SJCRH30 (cell line): Measurements from ENCODE around the gene TBC1D32. TPM values are rescaled to one million over a fixed set of nuclear protein-coding genes. Genes with fewer than 3 reads are reported as not detected.
"Not testable (repeated sequence)": the region's sequence is repeated elsewhere in the genome, so short reads cannot be mapped to it uniquely, and the experiment has no call there.

Source experiments
- DNase-seq, 2 experiments: peaks; one replicate each; pipeline ENCODE4 v3.0.0-alpha.2; 2015 to 2020
- H3K27ac ChIP-seq: fragments of 250-450 bp; sonication (Bioruptor Pico); 2 replicates; pipeline ENCODE4 v1.5.1; 2020; ENCODE audit warnings: mild to moderate bottlenecking, moderate library complexity
- H3K27me3 ChIP-seq: fragments of 250-450 bp; sonication (Bioruptor Pico); 2 replicates; pipeline ENCODE4 v1.5.1; 2020; ENCODE audit warnings: mild to moderate bottlenecking, moderate library complexity
- H3K36me3 ChIP-seq: fragments of 250-450 bp; sonication (Bioruptor Pico); 2 replicates; pipeline ENCODE4 v1.5.1; 2020; ENCODE audit warnings: mild to moderate bottlenecking, moderate library complexity
- H3K4me1 ChIP-seq: fragments of 250-450 bp; sonication (Bioruptor Pico); 2 replicates; pipeline ENCODE4 v1.5.1; 2020; ENCODE audit warnings: mild to moderate bottlenecking, moderate library complexity
- H3K4me3 ChIP-seq: fragments of 250-450 bp; sonication (Bioruptor Pico); 2 replicates; pipeline ENCODE4 v1.5.1; 2020; ENCODE audit warnings: mild to moderate bottlenecking, moderate library complexity
- H3K9me3 ChIP-seq: fragments of 250-450 bp; sonication (Bioruptor Pico); replicated peaks from 2 replicates; pipeline ENCODE4 v1.5.1; 2020; ENCODE audit warnings: mild to moderate bottlenecking, moderate library complexity
- total RNA-seq: library from RNA; depleted of rRNA; stranded (reverse); fragments of >200 nt; shearing (Covaris generic); gene quantifications from 2 replicates; pipeline ENCODE4 v1.2.3, GENCODE V29; 2014

Gene TBC1D32
- total RNA-seq, 1 experiment from 2014 or later, result 10.4 TPM

DNA sequence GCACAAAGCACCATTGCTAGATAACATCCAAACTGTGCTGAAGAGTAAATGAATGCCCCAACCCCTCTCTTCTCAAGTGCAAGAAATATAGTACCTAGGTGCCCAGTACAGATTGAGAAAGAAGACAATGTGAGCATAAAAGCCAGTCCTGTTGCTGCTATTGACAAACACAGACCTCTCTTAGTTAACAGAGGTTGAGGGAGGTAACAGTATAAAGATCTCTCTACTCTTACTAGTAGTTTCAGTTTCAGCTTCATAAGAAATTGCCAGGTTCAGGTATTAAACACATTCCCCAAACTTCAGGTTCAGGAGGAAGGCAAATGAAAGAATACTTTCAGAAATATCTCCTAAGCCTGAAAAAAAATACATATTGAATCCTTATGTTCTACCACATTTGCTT, 31.4 kb downstream of the TBC1D32 start:
- Histone ChIP-seq H3K4me1 (no peaks in the 10 kb centered on the region), H3K27me3 (no peaks in the 10 kb centered on the region), H3K27ac (no peak overlapping the region), H3K4me3 (no peak overlapping the region), H3K36me3 (no peaks in the 10 kb centered on the region), H3K9me3 (no peaks in the 10 kb centered on the region)
- no peak for DNase-seq

DNA sequence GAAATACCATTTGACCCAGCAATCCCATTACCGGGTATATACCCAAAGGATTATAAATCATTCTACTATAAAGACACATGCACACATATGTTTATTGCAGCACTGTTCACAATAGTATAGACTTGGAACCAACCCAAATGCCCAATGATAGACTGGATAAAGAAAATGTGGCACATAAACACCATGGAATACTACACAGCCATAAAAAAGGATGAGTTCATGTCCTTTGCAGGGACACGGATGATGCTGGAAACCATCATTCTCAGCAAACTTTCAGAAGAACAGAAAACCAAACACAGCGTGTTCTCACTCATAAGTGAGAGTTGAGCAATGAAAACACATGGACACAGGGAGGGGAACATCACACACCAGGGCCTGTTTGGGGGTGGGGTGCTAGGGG, 33.1 kb downstream of the TBC1D32 start:
- H3K4me1 ChIP-seq, H3K27me3 ChIP-seq, H3K4me3 ChIP-seq, DNase-seq, H3K9me3 ChIP-seq, H3K27ac ChIP-seq, H3K36me3 ChIP-seq: not testable (repeated sequence)

DNA sequence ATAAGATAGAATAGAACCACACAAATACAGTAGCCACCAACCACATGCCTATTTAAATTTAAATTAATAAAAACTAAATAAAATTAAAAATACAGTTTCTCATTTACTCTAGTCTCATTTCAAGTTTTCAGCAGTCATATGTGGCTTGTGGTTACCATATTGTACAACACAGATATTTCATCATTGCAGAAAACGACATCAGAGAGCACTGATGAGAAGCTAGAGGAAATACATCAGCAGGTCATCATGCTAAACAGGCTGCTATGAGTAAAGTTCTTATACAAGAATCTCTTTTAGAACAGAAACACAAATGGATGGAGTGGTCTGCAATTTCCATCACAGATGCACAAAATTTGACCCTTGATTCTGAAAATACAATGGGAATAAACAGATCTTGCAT, 36.6 kb downstream of the TBC1D32 start:
- Histone ChIP-seq H3K9me3 (no peaks in the 10 kb centered on the region), H3K4me3 (no peak overlapping the region), H3K27me3 (no peaks in the 10 kb centered on the region), H3K4me1 (no peaks in the 10 kb centered on the region), H3K27ac (no peak overlapping the region), H3K36me3 (no peaks in the 10 kb centered on the region)
- DNase-seq, result no peak

DNA sequence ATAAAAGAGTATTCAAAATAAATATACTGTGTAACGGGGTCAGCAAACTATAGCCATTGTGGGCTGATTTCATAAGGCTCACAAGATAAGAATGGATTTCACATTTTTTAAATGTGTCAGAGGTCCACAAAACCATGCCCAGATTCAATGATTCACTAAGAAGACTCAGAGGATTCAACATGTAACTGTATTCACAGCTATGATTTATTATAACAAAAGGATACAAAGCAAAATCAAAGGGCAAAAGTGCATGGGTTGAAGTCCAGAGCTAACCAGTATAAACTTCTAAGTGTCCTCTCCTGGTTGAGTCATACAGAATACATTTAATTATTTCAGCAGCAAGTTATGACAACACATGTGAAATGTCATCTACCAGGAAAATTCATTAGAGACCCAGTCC, 49.2 kb downstream of the TBC1D32 start:
- no peak overlapping the region for H3K27ac ChIP-seq
- H3K27me3 ChIP-seq, result no peaks in the 10 kb centered on the region
- no peaks in the 10 kb centered on the region for H3K4me1 ChIP-seq
- no peaks in the 10 kb centered on the region for H3K36me3 ChIP-seq
- no peak overlapping the region for H3K4me3 ChIP-seq
- H3K9me3 ChIP-seq, result no peaks in the 10 kb centered on the region
- DNase-seq, result no peak

DNA sequence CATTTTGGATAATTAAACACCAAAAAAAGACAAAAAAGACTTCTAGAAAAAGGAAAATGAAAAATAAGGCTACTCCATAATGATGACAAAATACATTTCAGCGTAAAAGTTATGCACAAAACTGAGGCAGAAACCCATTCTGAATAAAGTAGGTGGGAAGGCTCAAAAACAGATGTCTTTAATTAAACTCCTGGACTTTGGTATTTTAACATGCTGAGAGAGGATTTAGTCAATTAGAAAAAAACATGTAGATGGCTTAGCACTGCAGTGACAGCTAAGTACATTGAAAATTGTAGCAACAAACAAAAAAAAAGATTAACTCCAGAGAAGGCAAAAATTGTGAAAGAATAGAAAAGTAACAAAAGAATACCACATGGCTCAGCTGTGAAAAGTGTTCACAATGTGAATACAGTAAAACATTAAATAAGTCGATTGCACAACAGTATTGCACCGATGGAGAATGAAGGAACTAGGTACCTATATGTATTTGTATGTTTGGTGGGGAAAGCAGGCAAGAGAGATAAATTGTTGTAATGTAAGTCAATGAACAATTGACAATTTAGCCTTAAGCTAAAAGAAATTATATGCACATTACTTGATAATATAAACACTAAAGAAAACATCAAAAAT, 59.5 kb downstream of the TBC1D32 start:
- Histone ChIP-seq H3K9me3 (no peaks in the 10 kb centered on the region), H3K36me3 (no peaks in the 10 kb centered on the region), H3K27me3 (no peaks in the 10 kb centered on the region), H3K27ac (no peak overlapping the region), H3K4me1 (no peaks in the 10 kb centered on the region), H3K4me3 (no peak overlapping the region)
- DNase-seq, result no peak

DNA sequence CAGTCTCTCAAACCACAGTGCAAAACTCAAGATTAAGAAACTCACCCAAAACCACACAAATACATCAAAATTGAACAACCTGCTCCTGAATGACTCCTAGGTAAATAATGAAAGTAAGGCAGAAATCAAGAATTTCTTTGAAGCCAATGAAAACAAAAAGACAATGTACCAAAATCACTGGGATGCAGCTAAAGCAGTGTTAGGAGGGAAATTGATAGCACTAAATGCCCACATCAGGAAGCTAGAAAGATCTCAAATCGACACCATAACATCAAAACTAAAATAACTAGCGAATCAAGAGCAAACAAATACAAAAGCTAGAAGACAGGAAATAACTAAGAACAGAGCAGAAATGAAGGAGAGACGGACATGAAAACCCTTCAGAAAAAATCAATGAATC, 70.5 kb downstream of the TBC1D32 start:
- Histone ChIP-seq H3K27me3 (no peaks in the 10 kb centered on the region), H3K27ac (no peak overlapping the region), H3K4me1 (no peaks in the 10 kb centered on the region), H3K9me3 (no peaks in the 10 kb centered on the region), H3K36me3 (no peaks in the 10 kb centered on the region), H3K4me3 (no peak overlapping the region)
- no peak for DNase-seq

DNA sequence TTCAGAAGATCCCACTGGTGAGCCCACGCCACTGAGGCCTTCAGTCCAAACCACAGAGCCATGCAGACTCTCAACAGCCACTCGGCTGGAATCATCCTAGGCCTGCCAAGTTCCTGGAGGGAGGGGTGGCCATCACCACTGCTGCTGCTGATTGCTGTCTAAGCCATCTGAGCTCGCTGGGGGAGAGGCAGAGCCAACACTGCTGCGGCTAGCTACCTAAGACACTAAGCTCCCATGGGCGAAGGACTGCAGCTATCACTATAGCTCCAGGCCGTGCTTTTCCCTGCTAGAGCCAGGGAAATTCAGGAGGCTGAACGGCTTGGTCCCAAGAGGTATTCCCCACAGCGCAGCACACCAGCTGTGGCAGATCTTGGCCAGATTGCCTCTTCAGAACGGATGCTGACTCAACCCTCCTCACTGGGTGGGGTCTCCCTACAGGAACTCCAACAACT, 73.6 kb downstream of the TBC1D32 start:
- H3K9me3 ChIP-seq, result no peaks in the 10 kb centered on the region
- H3K4me3 ChIP-seq, result no peak overlapping the region
- H3K36me3 ChIP-seq, result no peaks in the 10 kb centered on the region
- DNase-seq, result peak; percentile 9 to 18
- no peaks in the 10 kb centered on the region for H3K4me1 ChIP-seq
- H3K27me3 ChIP-seq, result no peaks in the 10 kb centered on the region
- H3K27ac ChIP-seq, result no peak overlapping the region

DNA sequence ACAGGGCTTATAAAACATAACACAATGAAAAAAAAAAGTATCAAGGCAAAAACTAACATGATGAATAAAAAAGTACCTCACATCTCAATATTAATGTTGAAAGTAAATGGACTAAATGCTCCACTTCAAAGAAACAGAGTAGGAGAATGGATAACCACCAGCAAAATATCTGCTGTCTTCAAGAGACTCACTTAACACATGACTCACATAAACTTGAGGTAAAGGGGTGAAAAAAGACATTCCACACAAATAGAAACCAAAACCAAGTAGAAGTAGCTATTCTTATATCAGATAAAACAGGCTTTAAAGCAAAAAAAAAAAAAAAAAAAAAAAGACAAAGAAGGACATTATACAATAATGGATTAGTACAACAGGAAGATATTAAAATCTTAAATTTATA, 86.9 kb downstream of the TBC1D32 start:
- no peak overlapping the region for H3K27ac ChIP-seq
- H3K27me3 ChIP-seq, result no peaks in the 10 kb centered on the region
- no peak overlapping the region for H3K4me3 ChIP-seq
- H3K36me3 ChIP-seq, result no peaks in the 10 kb centered on the region; the same call in 1 of the 2 replicates
- DNase-seq, result no peak
- no peaks in the 10 kb centered on the region for H3K9me3 ChIP-seq
- no peaks in the 10 kb centered on the region for H3K4me1 ChIP-seq

DNA sequence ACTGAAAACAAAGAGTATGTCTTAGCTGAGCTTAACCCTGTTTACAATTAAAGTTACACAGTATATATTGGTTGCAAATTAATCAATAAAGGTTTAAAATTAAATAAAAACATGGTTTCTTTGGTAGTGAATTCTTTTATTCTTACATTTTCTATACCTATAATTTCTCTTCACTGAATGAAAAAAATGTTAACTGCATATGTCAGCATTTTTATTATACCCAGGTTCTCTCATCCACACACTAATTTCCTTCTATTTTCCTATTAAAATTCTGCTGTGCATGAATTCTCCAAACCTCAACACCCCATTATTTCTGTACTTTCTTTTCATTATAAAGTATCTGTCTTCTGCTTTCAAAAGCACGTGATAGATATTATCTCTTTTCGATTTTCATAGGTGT, 91.9 kb downstream of the TBC1D32 start:
- DNase-seq, result no peak
- Histone ChIP-seq H3K4me1 (no peaks in the 10 kb centered on the region), H3K36me3 (no peaks in the 10 kb centered on the region; the same call in 1 of the 2 replicates), H3K9me3 (no peaks in the 10 kb centered on the region), H3K4me3 (no peak overlapping the region), H3K27ac (no peak overlapping the region), H3K27me3 (no peaks in the 10 kb centered on the region)

DNA sequence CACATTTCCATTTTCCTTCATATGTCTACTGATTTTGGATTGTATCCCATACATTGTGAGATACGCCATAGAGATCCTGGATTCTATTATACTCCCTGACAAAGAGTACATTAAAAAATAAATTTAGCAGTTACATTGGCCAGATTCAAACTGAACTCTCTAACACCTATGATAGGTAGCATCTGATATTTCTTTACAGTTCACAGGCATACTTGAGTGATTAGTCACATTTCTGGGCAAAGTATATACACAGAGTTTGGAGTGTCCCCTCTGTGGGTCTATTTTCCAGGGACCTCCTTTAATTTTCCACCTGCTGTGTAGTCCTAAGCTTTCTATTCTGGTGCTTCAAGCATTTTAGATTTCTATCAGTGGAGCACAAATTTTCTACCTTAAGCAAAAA, 96.4 kb downstream of the TBC1D32 start:
- no peaks in the 10 kb centered on the region for H3K9me3 ChIP-seq
- DNase-seq, result no peak
- no peaks in the 10 kb centered on the region for H3K27me3 ChIP-seq
- no peaks in the 10 kb centered on the region for H3K4me1 ChIP-seq
- H3K36me3 ChIP-seq, result 0 out of 2 replicates have a peak, but pooled peaks cover 3% of the 10 kb centered on the region
- no peak overlapping the region for H3K27ac ChIP-seq
- no peak overlapping the region for H3K4me3 ChIP-seq

DNA sequence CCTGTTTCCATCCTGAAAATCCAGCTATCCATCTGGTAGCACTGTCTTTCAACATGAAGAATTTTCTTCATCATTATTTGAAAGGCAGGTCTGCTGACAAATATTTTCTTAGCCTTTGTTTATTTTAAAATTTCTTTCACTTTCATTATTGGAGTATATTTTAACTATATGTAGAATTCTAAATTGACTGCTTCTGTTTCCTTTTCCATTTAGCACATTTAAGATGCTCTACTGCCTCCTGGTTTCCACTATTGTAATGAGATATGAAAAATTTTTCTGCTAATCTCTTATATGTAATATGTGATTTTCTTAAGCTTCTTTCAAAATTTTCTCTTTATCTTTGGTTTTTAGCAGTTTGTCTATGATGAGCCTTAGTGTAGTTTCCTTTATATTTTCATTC, 97.3 kb downstream of the TBC1D32 start:
- no peaks in the 10 kb centered on the region for H3K27me3 ChIP-seq
- no peak for DNase-seq
- no peak overlapping the region for H3K27ac ChIP-seq
- H3K36me3 ChIP-seq, result 0 out of 2 replicates have a peak, but pooled peaks cover 3% of the 10 kb centered on the region
- no peaks in the 10 kb centered on the region for H3K9me3 ChIP-seq
- H3K4me3 ChIP-seq, result no peak overlapping the region
- no peaks in the 10 kb centered on the region for H3K4me1 ChIP-seq

DNA sequence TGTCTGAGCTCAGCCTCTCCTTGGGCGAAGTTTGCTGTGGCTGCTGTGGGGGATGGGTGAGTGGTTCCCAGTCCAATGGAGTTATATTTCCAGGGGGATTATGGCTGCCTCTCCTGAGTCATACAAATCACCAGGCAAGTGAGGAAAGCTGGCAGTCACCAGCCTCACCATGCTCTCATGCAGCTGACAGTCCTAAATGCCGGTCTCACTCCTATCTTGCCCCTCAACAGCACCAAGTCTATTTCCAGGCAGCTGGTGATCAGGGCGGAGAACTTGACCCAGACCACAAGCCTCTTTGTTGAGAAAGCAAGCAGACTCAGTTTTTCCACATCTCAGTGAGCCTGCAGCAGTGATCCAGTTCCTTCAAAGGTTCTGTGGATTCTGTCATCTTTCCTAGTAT, 98.9 kb downstream of the TBC1D32 start:
- no peaks in the 10 kb centered on the region for H3K9me3 ChIP-seq
- no peaks in the 10 kb centered on the region for H3K4me1 ChIP-seq
- H3K27me3 ChIP-seq, result no peaks in the 10 kb centered on the region
- no peak overlapping the region for H3K4me3 ChIP-seq
- H3K36me3 ChIP-seq, result 0 out of 2 replicates have a peak, but pooled peaks cover 3% of the 10 kb centered on the region
- H3K27ac ChIP-seq, result no peak overlapping the region
- DNase-seq, result no peak

DNA sequence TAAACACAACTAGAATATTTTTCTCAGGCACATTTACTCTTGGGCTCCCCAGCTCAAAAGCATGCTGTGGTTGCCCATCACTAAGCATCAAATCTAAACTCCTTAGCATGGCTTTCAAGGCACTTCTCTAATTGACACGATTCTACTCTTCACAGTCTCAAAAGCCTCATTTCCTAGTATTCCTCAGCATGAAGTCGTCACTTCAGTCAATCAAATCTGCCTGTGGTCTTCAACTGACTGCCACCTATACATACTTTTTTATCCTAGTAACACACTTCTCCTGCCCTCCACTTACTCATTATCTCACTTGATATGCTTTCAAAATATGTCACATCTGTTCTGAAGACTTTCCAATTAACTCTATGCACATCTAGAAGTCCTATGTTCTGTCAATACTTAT, 110.3 kb downstream of the TBC1D32 start:
- Histone ChIP-seq H3K27ac (no peak overlapping the region), H3K9me3 (no peaks in the 10 kb centered on the region), H3K27me3 (no peaks in the 10 kb centered on the region), H3K4me1 (no peaks in the 10 kb centered on the region), H3K36me3 (no peaks in the 10 kb centered on the region), H3K4me3 (no peak overlapping the region)
- DNase-seq, result no peak

DNA sequence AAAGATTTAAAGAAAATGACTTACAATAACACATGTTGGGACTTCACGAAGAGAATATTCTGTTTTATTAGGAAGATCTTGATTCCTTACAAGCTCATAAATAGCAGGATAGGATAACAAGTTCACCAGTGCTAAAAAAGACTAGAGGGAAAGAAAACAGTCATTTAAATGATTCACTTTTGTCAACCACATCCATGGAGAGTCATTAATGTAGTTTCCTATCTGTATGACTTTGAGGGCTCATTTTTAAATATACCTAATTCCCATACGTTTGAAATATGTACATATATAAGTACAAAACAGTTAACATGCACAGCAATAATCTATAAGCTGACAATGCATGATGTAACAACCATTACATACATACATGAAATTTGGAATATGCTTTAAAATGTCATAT, 111.1 kb downstream of the TBC1D32 start:
- Histone ChIP-seq H3K4me3 (no peak overlapping the region), H3K36me3 (no peaks in the 10 kb centered on the region), H3K27me3 (no peaks in the 10 kb centered on the region), H3K27ac (no peak overlapping the region), H3K4me1 (no peaks in the 10 kb centered on the region), H3K9me3 (no peaks in the 10 kb centered on the region)
- DNase-seq, result no peak

DNA sequence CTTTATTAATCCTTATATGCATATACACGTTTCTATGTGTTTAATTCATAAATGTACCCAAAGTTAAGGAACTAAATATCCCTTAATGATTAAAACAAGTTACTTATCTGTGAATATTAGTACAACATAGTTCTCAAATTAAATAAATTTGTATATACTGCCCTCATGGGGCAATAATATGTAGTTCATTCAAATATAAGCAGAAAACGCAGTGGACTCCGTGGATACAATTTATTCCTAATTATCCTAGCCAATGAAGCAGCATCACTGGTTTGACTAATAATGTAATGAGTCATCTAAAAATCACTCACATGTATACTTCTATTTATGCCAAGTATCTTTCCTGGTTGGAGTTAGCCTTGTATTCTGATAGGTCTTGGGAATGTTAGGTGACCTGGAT, 111.6 kb downstream of the TBC1D32 start:
- H3K4me1 ChIP-seq, result no peaks in the 10 kb centered on the region
- H3K27me3 ChIP-seq, result no peaks in the 10 kb centered on the region
- H3K36me3 ChIP-seq, result no peaks in the 10 kb centered on the region
- peak in 1 of 2 experiments; percentile 9 for DNase-seq
- H3K27ac ChIP-seq, result no peak overlapping the region
- no peaks in the 10 kb centered on the region for H3K9me3 ChIP-seq
- H3K4me3 ChIP-seq, result no peak overlapping the region

DNA sequence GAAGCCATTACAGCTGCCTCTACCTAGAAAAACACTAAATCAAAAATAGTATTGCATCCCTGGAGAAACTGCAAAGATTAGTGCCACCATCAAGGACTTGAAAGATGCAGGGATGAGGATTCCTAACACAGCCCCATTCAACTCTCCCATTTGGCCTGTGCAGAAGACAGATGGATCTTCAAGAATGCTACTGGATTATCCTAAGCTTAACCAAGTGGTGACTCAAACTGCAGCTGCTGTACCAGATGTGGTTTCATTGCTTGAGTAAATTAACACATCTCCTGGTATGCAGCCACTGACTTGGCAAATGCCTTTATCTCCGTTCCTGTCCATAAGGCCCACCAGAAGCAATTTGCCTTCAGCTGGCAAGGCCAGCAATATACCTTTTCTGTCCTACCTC, 117.4 kb downstream of the TBC1D32 start:
- Histone ChIP-seq H3K27ac (no peak overlapping the region), H3K36me3 (peaks cover 2% of the 10 kb centered on the region; the same call in 1 of the 2 replicates)
- DNase-seq, result peak; percentile 28 to 50

More for the DNA sequence above, 117.4 kb downstream of the TBC1D32 start:
- no peaks in the 10 kb centered on the region for H3K27me3 ChIP-seq
- no peak overlapping the region for H3K4me3 ChIP-seq
- no peaks in the 10 kb centered on the region for H3K4me1 ChIP-seq
- no peaks in the 10 kb centered on the region; the same call in 1 of the 2 replicates for H3K9me3 ChIP-seq
